Mucosa of stomach (tissue), 1 donor: Measurements from ENCODE around the gene SUGCT.

Experiments used
- H3K27me3 ChIP-seq: one replicate; pipeline ENCODE4 v1.7.0; 2013; ENCODE audit warnings: mild to moderate bottlenecking, low read length; ENCODE audit not compliant: control insufficient read depth, insufficient read depth
- H3K36me3 ChIP-seq: one replicate; pipeline ENCODE4 v1.7.0; 2013; ENCODE audit warnings: low read length; ENCODE audit not compliant: control insufficient read depth, insufficient read depth
- H3K4me1 ChIP-seq: one replicate; pipeline ENCODE4 v1.7.0; 2013; ENCODE audit warnings: mild to moderate bottlenecking, low read length; ENCODE audit not compliant: control insufficient read depth, insufficient read depth
- H3K4me3 ChIP-seq: one replicate; pipeline ENCODE4 v1.7.0; 2013; ENCODE audit warnings: low read length
- H3K9ac ChIP-seq: one replicate; pipeline ENCODE4 v1.7.0; 2013; ENCODE audit warnings: mild to moderate bottlenecking, low read length, moderate library complexity
- H3K9me3 ChIP-seq: one replicate; pipeline ENCODE4 v1.7.0; 2013; ENCODE audit warnings: mild to moderate bottlenecking, low read length, moderate library complexity; ENCODE audit not compliant: control insufficient read depth
- donor health status: Pancreatic carcinoma.

Gene SUGCT

GRCh38 chr7:40315277-40315676, 180.5 kb downstream of the SUGCT start:
- no peaks in the 10 kb centered on the region for H3K9me3 ChIP-seq
- no peak overlapping the region for H3K9ac ChIP-seq
- no peaks in the 10 kb centered on the region for H3K27me3 ChIP-seq
- no peaks in the 10 kb centered on the region for H3K36me3 ChIP-seq
- no peaks in the 10 kb centered on the region for H3K4me1 ChIP-seq
- no peak overlapping the region for H3K4me3 ChIP-seq

GRCh38 chr7:40316176-40316575, 181.4 kb downstream of the SUGCT start:
- Histone ChIP-seq H3K9me3 (no peaks in the 10 kb centered on the region), H3K9ac (no peak overlapping the region), H3K4me1 (no peaks in the 10 kb centered on the region), H3K27me3 (no peaks in the 10 kb centered on the region), H3K36me3 (no peaks in the 10 kb centered on the region), H3K4me3 (no peak overlapping the region)

GRCh38 chr7:40324914-40325313, 190.1 kb downstream of the SUGCT start:
- Histone ChIP-seq H3K4me3 (no peak overlapping the region), H3K9me3 (no peaks in the 10 kb centered on the region), H3K9ac (no peak overlapping the region), H3K36me3 (no peaks in the 10 kb centered on the region), H3K4me1 (no peaks in the 10 kb centered on the region), H3K27me3 (no peaks in the 10 kb centered on the region)

- Histone ChIP-seq H3K4me3 (no peak overlapping the region), H3K9me3 (no peaks in the 10 kb centered on the region), H3K36me3 (no peaks in the 10 kb centered on the region), H3K27me3 (no peaks in the 10 kb centered on the region), H3K9ac (no peak overlapping the region), H3K4me1 (no peaks in the 10 kb centered on the region)
Observed at GRCh38 chr7:40327113-40327512, 192.3 kb downstream of the SUGCT start.

GRCh38 chr7:40327873-40328272, 193.1 kb downstream of the SUGCT start:
- Histone ChIP-seq H3K4me1 (no peaks in the 10 kb centered on the region), H3K27me3 (no peaks in the 10 kb centered on the region), H3K9ac (no peak overlapping the region), H3K36me3 (no peaks in the 10 kb centered on the region), H3K4me3 (no peak overlapping the region), H3K9me3 (no peaks in the 10 kb centered on the region)

- Histone ChIP-seq H3K27me3 (no peaks in the 10 kb centered on the region), H3K4me1 (no peaks in the 10 kb centered on the region), H3K36me3 (no peaks in the 10 kb centered on the region), H3K4me3 (no peak overlapping the region), H3K9me3 (no peaks in the 10 kb centered on the region), H3K9ac (no peak overlapping the region)
Observed at GRCh38 chr7:40329601-40330153, 194.9 kb downstream of the SUGCT start.

GRCh38 chr7:40330408-40330807, 195.6 kb downstream of the SUGCT start:
- Histone ChIP-seq H3K9me3 (no peaks in the 10 kb centered on the region), H3K4me1 (no peaks in the 10 kb centered on the region), H3K27me3 (no peaks in the 10 kb centered on the region), H3K4me3 (no peak overlapping the region), H3K9ac (no peak overlapping the region), H3K36me3 (no peaks in the 10 kb centered on the region)

- no peaks in the 10 kb centered on the region for H3K9me3 ChIP-seq
Observed at GRCh38 chr7:40331915-40332314, 197.1 kb downstream of the SUGCT start.

GRCh38 chr7:40332516-40332915, 197.7 kb downstream of the SUGCT start:
- no peaks in the 10 kb centered on the region for H3K36me3 ChIP-seq
- no peaks in the 10 kb centered on the region for H3K27me3 ChIP-seq
- no peak overlapping the region for H3K9ac ChIP-seq
- H3K9me3 ChIP-seq, result no peaks in the 10 kb centered on the region
- no peaks in the 10 kb centered on the region for H3K4me1 ChIP-seq
- no peak overlapping the region for H3K4me3 ChIP-seq

More at GRCh38 chr7:40331915-40332314, 197.1 kb downstream of the SUGCT start:
- Histone ChIP-seq H3K4me3 (no peak overlapping the region), H3K36me3 (no peaks in the 10 kb centered on the region), H3K4me1 (no peaks in the 10 kb centered on the region), H3K9ac (no peak overlapping the region), H3K27me3 (no peaks in the 10 kb centered on the region)

GRCh38 chr7:40341836-40342235, 207.0 kb downstream of the SUGCT start:
- no peaks in the 10 kb centered on the region for H3K36me3 ChIP-seq
- no peak overlapping the region for H3K4me3 ChIP-seq
- no peaks in the 10 kb centered on the region for H3K4me1 ChIP-seq
- H3K9me3 ChIP-seq, result no peaks in the 10 kb centered on the region
- H3K9ac ChIP-seq, result no peak overlapping the region
- no peaks in the 10 kb centered on the region for H3K27me3 ChIP-seq

GRCh38 chr7:40346554-40346953, 211.7 kb downstream of the SUGCT start:
- Histone ChIP-seq H3K4me3 (no peak overlapping the region), H3K27me3 (no peaks in the 10 kb centered on the region), H3K9ac (no peak overlapping the region), H3K9me3 (no peaks in the 10 kb centered on the region), H3K4me1 (no peaks in the 10 kb centered on the region), H3K36me3 (no peaks in the 10 kb centered on the region)

GRCh38 chr7:40348126-40348728, 213.4 kb downstream of the SUGCT start:
- Histone ChIP-seq H3K27me3 (no peaks in the 10 kb centered on the region), H3K4me1 (no peaks in the 10 kb centered on the region), H3K36me3 (no peaks in the 10 kb centered on the region), H3K9ac (no peak overlapping the region), H3K9me3 (no peaks in the 10 kb centered on the region), H3K4me3 (no peak overlapping the region)

- no peak overlapping the region for H3K9ac ChIP-seq
Observed at GRCh38 chr7:40350100-40350499, 215.3 kb downstream of the SUGCT start.

More at GRCh38 chr7:40350100-40350499, 215.3 kb downstream of the SUGCT start:
- no peaks in the 10 kb centered on the region for H3K4me1 ChIP-seq
- no peak overlapping the region for H3K4me3 ChIP-seq
- H3K9me3 ChIP-seq, result no peaks in the 10 kb centered on the region
- H3K36me3 ChIP-seq, result no peaks in the 10 kb centered on the region
- no peaks in the 10 kb centered on the region for H3K27me3 ChIP-seq
